SIG-M5 treated with dmso at 0.1 percent for 504 hours (cell line): Measurements from ENCODE around the gene CCDC134.

Experiments
- DNase-seq: peaks from one replicate; lab custom pipeline; 2025; ENCODE audit not compliant: unreplicated experiment; lab: John Stamatoyannopoulos, UW

The CCDC134 gene

GRCh38 chr22:41782751-41783150 lies 17.7 kb upstream of the CCDC134 start:
- no peak for DNase-seq

DNA sequence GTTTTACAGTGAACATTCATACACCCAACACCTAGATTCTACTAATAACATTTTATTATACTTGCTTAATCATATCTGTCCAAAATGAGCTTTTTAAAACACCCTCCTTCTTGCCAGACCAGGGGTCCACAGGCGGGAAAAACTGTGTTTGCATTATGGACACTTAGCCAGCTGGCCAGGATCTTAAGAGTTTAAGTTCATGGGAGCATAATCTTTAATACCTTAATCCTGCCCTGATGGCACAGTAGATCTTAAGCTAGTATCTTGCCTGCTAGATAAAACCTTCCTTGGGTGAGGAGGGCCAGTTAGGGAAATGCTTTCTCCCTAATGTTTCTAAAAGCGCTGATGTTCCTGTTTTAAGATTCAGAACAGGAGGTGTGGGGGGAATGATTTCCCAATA lies 13.1 kb upstream of the CCDC134 start:
- no peak for DNase-seq

DNA sequence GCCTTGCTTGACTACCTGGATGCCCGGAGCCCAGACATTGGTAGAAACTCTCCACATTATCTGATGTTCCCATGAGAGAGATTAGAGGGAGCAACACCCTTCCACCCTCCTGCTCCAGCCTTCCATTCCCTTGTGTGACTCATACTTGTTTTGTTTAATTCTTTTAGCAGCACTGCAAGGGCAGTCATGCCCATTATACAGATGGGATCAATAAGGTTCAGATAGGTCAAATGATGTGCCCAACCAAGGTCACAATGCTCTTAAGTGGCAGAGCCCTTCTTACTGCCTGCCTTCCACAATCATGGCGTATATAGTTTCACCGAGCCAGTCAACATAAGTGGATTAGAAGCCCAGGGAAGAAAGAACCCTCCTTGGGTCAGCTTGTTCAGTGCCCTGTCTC lies 6.6 kb upstream of the CCDC134 start:
- DNase-seq, result no peak

DNA sequence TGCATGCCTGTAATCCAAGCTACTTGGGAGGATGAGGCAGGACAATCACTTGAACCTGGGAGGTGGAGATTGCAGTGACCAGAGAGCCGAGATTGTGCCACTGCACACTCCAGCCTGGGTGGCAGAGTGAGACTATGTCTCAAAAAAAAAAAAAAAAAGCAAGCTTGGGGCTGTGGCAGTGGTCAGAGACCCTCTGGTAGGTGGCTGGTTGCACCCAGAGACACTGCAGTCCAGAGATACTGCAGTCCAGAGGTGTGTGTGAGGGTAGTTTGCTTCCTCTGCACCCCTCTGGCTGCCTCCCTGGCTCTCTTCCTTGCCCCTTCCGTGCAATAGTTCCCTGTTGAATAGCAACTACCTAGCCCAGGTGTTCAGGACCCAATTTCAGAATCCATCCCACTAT lies 1.7 kb upstream of the CCDC134 start:
- no peak for DNase-seq

- no peak for DNase-seq
These were observed 762 bp upstream of the CCDC134 start for GRCh38 chr22:41799486-41800347.

DNA sequence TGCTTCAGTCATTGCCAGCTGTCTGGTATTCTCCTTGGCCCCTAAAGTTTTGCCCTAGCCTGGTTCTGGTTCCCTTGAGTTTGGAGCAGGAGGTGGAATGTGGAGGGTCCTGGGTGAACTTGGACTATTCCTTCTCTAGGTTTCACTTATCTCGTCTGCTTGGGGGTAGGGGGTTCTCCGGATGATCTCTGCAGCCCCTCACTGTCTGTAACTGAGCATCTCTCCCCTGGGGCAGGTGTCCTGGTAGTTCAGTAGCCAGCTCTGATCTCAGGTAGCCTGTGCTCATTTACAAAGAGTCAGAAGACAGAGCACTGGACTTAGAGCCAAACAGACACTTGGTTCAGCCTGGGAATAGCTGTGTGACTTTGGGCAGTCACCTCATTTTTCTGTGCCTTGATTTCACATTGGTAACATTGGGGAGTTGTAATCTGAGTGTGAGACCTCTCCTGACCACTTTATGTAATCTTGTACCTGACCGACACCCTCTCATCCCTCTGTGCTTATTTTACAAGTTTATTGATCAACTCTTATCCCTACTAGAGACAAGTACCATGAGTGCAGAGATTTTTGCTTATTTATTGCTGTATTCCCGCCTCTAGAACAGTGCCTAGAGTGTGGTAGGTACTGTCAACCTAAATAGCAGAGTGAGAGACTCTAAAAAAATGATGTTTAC lies 804 bp downstream of the CCDC134 start:
- DNase-seq, result no peak

GRCh38 chr22:41801886-41802285 lies 1.4 kb downstream of the CCDC134 start:
- DNase-seq, result no peak

DNA sequence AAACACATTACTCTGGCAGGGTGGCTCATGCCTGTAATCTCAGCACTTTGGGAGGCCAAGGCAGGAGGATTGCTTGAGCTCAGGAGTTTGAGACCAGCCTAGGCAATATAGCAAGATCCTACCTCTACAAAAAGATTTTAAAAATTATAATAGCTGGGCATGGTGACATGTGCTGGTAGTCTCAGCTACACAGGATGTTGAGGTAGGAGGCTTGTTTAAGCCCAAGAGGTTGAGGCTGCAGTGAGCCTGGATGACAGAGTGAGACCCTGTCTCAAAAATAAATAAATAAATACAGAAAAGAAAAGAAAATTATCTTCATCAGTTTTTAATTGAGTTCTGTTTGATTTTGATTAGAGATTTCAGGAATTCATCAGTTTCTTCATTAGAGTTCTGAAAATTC lies 5.2 kb downstream of the CCDC134 start:
- DNase-seq, result no peak

DNA sequence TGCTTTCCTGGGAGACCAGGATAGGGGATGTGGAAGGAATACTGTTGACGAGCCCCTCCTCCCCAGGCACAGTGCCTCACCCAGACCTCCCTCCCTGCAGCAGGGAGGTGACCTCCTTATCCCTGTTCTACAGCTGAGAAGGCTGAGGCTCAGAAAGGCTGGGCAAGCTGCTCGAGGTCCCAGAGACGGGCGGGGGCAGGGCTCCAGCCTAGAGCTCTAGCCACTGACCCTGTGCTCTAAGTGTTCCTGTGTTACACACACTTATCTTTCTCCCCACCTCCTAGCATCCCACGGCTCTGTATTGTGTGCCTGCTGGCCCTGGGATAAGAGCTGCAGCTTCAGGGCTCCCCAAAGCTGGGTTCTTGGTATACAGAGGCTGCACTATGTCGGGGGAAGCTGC lies 7.9 kb downstream of the CCDC134 start:
- DNase-seq, result no peak

DNA sequence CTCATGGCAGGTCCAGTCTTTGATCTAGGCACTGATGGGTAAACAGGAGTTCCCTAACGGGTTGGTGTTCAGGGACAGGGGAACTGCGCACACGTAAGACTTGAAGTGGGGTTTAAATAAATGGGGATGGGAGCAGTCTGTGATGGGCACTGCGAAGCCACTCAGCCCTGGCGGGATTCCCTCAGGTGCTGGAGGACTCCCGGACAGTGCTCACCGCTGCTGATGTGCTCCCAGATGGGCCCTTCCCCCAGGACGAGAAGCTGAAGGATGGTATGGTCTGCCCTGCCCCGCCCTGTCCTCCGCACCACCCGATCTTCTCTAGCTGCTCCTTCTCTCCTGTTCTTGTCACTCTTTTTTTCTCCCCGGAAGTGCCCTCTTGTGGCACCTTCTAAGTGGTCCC lies 9.5 kb downstream of the CCDC134 start:
- DNase-seq, result no peak

DNA sequence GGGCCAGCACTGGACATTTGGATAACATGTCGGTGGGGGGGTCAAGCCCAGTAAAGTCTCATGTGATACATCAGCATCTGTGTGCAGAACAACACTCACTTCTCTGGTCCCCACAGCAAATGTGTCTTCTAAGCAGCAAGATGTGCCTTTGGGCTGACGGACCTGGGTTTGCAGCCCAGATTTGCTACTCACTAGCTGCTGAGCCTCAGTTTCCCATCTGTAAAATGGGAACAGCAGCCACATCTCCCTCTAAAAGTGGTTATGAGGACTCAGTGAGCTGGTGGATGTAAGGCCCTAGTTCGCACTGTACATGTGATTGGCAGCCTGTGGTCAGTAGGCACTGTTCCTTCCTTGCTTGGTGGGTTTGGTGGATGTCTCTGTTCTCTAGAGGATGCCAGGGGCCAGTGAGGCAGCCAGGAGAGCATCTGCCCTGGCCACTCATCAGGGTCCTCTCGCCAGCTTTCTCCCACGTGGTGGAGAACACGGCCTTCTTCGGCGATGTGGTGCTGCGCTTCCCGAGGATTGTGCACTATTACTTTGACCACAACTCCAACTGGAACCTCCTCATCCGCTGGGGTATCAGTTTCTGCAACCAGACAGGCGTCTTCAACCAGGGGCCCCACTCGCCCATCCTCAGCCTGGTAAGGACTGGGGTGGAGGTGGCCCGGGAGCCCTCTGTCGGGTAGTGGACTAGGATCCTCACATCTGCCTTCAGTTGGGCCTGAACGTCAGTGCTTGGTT lies 12.5 kb downstream of the CCDC134 start:
- DNase-seq, result no peak

GRCh38 chr22:41813726-41814410 lies 13.4 kb downstream of the CCDC134 start:
- no peak for DNase-seq

GRCh38 chr22:41815716-41816115 lies 15.2 kb downstream of the CCDC134 start:
- no peak for DNase-seq

DNA sequence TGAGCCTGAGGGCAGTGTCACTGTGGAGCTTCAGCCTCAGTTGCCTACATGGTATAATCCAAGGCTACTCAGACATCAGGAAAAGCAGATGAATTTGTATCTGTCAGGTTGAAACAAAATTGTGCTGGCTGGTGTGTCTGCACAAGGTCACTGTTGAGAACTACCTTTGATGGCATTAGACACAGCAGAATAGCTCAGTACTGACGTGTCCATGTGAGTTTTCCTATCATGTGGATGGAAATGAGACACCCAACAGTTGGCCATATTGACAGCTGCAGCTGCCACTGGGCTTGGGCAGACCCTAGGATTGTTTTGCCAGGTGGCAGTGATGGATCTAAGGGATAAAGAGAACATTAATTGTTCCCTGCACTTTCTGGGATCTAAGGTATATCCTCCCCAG lies 15.8 kb downstream of the CCDC134 start:
- DNase-seq, result no peak

DNA sequence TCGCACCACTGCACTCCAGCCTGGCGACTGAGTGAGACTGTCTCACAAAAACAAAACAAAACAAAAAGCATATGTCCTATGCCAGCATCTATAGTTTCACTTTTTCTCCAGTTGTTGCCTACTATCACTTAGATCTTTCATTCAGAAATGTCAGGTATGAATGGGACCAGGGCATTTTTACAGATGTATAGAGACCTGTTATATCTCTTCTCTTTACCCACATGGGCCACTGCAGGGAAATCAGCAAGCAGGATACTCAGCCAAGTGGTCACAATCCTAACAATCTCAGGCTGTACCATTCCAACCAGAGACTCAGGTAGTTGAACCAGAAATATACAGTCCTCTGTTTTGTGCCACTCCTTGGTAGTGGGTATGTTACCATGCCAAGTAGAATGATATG lies 16.4 kb downstream of the CCDC134 start:
- no peak for DNase-seq

DNA sequence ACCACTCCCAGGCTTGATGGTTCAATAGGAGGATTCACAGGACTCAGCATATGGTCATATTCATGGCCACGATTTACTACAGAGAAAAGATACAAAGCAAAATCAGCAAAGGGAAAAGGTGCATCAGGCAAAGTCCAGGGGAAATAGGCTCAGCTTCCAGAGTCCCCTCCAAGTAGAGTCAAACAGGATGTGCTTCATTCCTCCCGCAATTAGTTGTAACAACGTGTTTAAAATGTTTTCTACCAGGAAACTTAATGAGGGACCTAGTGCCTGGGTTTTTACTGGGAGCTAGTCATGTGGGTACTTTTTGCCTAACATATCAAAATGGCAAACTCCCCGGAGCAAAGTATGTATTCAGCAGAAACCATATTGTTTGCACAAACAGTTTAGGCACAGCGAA lies 17.5 kb downstream of the CCDC134 start:
- DNase-seq, result no peak

DNA sequence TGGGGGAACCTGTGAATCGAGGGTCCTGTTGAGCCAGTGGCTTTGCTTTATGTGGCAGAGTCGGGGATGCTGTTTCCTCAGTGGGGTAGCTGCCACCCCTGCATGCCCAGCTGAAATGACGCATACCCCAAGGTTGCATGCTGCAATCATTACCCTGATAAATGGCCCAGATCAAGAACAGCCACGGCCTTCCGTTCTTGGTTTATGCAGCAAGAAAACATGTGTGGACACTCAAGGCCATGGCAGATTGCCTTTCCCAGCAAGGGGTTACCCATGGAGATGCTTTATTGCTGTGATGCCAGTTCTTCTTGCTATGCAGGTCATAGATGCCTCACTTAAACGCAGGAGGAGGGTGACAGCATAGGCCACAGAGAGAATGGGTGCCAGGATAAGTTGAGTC lies 18.1 kb downstream of the CCDC134 start:
- no peak for DNase-seq

- no peak for DNase-seq
These were observed 18.8 kb downstream of the CCDC134 start for GRCh38 chr22:41819257-41819656.

DNA sequence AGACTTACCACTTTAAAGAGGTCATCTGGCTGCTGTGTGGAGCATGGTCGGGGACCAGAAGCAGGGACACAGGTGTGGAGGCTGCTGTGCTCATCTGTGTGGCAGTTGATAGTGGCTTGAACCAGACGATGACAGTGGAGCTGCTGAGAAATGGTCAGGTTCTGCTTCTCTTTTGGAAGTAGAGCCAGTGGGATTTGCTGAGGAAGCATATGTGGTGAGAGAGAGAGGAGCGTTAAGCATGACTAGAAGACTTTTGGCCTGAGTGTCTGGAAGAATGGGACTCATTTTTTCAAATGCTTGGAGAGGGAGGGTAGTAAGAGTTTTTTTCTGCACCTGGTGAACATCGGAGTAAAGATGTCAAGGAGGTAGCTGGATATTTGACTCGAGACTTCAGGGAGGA lies 20.0 kb downstream of the CCDC134 start:
- no peak for DNase-seq

- no peak for DNase-seq
These were observed 21.2 kb downstream of the CCDC134 start for GRCh38 chr22:41821471-41822316.
